Stimulated activated CD8-positive, alpha-beta memory T cell treated with anti-CD3 and anti-CD28 coated beads, Interleukin-15, amount 100 ng/mL, for 4 hours (primary cell): ENCODE measurements around the gene VPS13D.

Source experiments
- DNase-seq, 2 donors: peaks; one replicate each; pipeline ENCODE4 v3.0.0-alpha.2; 2020; ENCODE audit warnings: low read depth in 2 of 2

The VPS13D gene

GRCh38 chr1:12486401-12487005, 256.7 kb downstream of the VPS13D start:
- no peak for DNase-seq

- DNase-seq: no peak
Measured at GRCh38 chr1:12487520-12487919, 257.7 kb downstream of the VPS13D start.

- no peak for DNase-seq
Measured at GRCh38 chr1:12488666-12489354, 259.0 kb downstream of the VPS13D start.

GRCh38 chr1:12490532-12491142, 260.8 kb downstream of the VPS13D start:
- no peak for DNase-seq

GRCh38 chr1:12491656-12492055, 261.8 kb downstream of the VPS13D start:
- no peak for DNase-seq

GRCh38 chr1:12495725-12496124, 265.9 kb downstream of the VPS13D start:
- DNase-seq: no peak

GRCh38 chr1:12496154-12496961, 266.5 kb downstream of the VPS13D start:
- no peak for DNase-seq

GRCh38 chr1:12499539-12500240, 269.9 kb downstream of the VPS13D start:
- DNase-seq: no peak

- DNase-seq: no peak
Measured at GRCh38 chr1:12501661-12502060, 271.8 kb downstream of the VPS13D start.

GRCh38 chr1:12502336-12503109, 272.7 kb downstream of the VPS13D start:
- DNase-seq: no peak

- no peak for DNase-seq
Measured at GRCh38 chr1:12503709-12504108, 273.9 kb downstream of the VPS13D start.

GRCh38 chr1:12504601-12505000, 274.8 kb downstream of the VPS13D start:
- no peak for DNase-seq

GRCh38 chr1:12505231-12505630, 275.4 kb downstream of the VPS13D start:
- DNase-seq: no peak

GRCh38 chr1:12505639-12506280, 275.9 kb downstream of the VPS13D start:
- no peak for DNase-seq

GRCh38 chr1:12506281-12507280, 276.8 kb downstream of the VPS13D start:
- DNase-seq: no peak

- DNase-seq: no peak
Measured at GRCh38 chr1:12507631-12508030, 277.8 kb downstream of the VPS13D start.

GRCh38 chr1:12508849-12509248, 279.0 kb downstream of the VPS13D start:
- no peak for DNase-seq

- DNase-seq: no peak
Measured at GRCh38 chr1:12511128-12511484, 281.3 kb downstream of the VPS13D start.
